MCF 10A (cell line): ENCODE results near the gene WFDC5. TPM values are rescaled to one million over a fixed set of nuclear protein-coding genes. Genes with fewer than 3 reads are reported as not detected.
"Not testable (repeated sequence)": the region's sequence is repeated elsewhere in the genome, so short reads cannot be mapped to it uniquely, and the experiment has no call there.

Experiments used
- BruUV-seq: library from RNA; stranded (reverse); fragments of 400-500 nt; replicated peaks from 2 replicates; lab custom pipeline; 2021; lab: Mats Ljungman, UMichigan
- CTCF ChIA-PET: fragments of 300-600 bp; sonication (Branson Sonifier 250); formaldehyde crosslinking; extraction: SDS; loops from one replicate; lab custom pipeline; 2021; ENCODE audit warnings: antibody characterized with exemption, inconsistent platforms; lab: Yijun Ruan, JAX
- POLR2A ChIA-PET: fragments of 300-600, 350-650 bp; sonication (Branson Sonifier 250); formaldehyde crosslinking; extraction: SDS; loops from one replicate; lab custom pipeline; 2020; ENCODE audit warnings: antibody characterized with exemption, inconsistent platforms; lab: Yijun Ruan, JAX
- DNase-seq: peaks from one replicate; pipeline ENCODE4 v3.0.0-alpha.2; 2018; ENCODE audit not compliant: unreplicated experiment
- H3K27ac Mint-ChIP-seq: one replicate; pipeline ENCODE4 v1.8.0; 2022; ENCODE audit warnings: mild to moderate bottlenecking, low read depth, mixed read lengths; ENCODE audit not compliant: unreplicated experiment
- H3K27me3 Mint-ChIP-seq: one replicate; pipeline ENCODE4 v1.8.0; 2022; ENCODE audit warnings: mixed read lengths; ENCODE audit not compliant: insufficient read depth, unreplicated experiment
- H3K36me3 Mint-ChIP-seq: one replicate; pipeline ENCODE4 v1.8.0; 2022; ENCODE audit warnings: mild to moderate bottlenecking, moderate library complexity, mixed read lengths; ENCODE audit not compliant: insufficient read depth, unreplicated experiment
- H3K4me1 Mint-ChIP-seq: one replicate; pipeline ENCODE4 v1.8.0; 2022; ENCODE audit warnings: mixed read lengths; ENCODE audit not compliant: insufficient read depth, unreplicated experiment
- H3K4me3 Mint-ChIP-seq: one replicate; pipeline ENCODE4 v1.8.0; 2022; ENCODE audit warnings: mild to moderate bottlenecking, moderate library complexity, mixed read lengths; ENCODE audit not compliant: unreplicated experiment
- H3K9me3 Mint-ChIP-seq: one replicate; pipeline ENCODE4 v1.8.0; 2022; ENCODE audit warnings: mixed read lengths; ENCODE audit not compliant: unreplicated experiment
- intact Hi-C: fragments of 100-400 bp; cut with micrococcal nuclease; formaldehyde crosslinking; loops from 2 replicates; pipeline ENCODE4 v1.14.1; 2022
- total RNA-seq: library from RNA; stranded (reverse); gene quantifications from 2 replicates; pipeline ENCODE4 v1.2.3, GENCODE V29; 2022
- TF ChIP-seq, protein P1 (sequence below): fragments of 200-600 bp; IDR thresholded peaks from one replicate; pipeline ENCODE4 v1.8.0; 2022; ENCODE audit warnings: antibody characterized with exemption, mild to moderate bottlenecking; ENCODE audit not compliant: unreplicated experiment

The WFDC5 gene
- total RNA-seq, 1 experiment from 2014 or later, result not detected

DNA sequence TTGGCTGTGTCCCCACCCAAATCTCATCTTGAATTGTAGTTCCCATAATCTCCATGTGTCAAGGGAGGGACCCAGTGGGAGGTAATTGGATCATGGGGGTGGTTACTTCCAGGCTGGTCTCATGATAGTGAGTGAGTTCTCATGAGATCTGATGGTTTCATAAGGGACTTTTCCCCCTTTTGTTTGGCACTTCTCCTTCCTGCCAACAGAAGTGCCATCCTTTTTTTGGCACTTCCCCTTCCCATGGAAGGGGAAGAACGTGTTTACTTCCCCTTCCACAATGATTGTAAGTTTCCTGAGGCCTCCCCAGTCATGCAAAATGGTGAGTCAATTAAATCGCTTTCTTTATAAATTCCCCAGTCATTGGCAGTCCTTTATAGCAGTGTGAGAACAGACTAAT lies 41.7 kb upstream of the WFDC5 start:
- BruUV-seq, result no TSS peak
- intact Hi-C loops, result no loop called here
- Mint-ChIP-seq H3K27ac (no peak overlapping the region), H3K9me3 (no peaks in the 10 kb centered on the region), H3K4me3 (no peak overlapping the region), H3K36me3 (no peaks in the 10 kb centered on the region), H3K27me3 (no peaks in the 10 kb centered on the region), H3K4me1 (peaks cover 11% of the 10 kb centered on the region)
- POLR2A ChIA-PET, result interaction anchor here (1.9 kb wide), 1 partner anchor 29 kb away, joined by 6 read pairs; no protein-coding TSS in a partner anchor
- DNase-seq, result no peak
- CTCF ChIA-PET, result interaction anchor here (0.6 to 1.6 kb wide), 4 partner anchors 17 to 155 kb away, joined by 3 to 13 read pairs (median 3); no protein-coding TSS in a partner anchor
- TF ChIP-seq, protein P1, sequence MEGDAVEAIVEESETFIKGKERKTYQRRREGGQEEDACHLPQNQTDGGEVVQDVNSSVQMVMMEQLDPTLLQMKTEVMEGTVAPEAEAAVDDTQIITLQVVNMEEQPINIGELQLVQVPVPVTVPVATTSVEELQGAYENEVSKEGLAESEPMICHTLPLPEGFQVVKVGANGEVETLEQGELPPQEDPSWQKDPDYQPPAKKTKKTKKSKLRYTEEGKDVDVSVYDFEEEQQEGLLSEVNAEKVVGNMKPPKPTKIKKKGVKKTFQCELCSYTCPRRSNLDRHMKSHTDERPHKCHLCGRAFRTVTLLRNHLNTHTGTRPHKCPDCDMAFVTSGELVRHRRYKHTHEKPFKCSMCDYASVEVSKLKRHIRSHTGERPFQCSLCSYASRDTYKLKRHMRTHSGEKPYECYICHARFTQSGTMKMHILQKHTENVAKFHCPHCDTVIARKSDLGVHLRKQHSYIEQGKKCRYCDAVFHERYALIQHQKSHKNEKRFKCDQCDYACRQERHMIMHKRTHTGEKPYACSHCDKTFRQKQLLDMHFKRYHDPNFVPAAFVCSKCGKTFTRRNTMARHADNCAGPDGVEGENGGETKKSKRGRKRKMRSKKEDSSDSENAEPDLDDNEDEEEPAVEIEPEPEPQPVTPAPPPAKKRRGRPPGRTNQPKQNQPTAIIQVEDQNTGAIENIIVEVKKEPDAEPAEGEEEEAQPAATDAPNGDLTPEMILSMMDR, result no peak

DNA sequence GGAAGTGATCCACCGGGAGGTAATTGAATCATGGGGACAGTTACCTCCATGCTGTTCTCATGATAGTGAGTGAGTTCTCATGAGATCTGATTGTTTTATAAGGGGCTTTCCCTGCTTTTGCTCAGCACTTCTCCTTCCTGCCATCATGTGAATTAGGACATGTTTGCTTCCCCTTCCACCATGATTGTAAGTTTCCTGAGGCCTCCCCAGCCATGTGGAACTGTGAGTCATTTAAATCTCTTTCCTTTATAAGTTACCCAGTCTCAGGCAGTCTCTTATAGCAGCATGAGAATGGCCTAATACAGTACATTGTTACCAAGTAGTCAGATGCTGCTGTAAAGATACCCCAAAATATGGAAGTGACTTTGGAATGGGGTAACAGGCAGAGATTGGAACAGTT lies 39.8 kb upstream of the WFDC5 start:
- CTCF ChIA-PET, result interaction anchor here (0.6 to 1.2 kb wide), 3 partner anchors 16 to 214 kb away, joined by 3 to 6 read pairs (median 3); no protein-coding TSS in a partner anchor
- H3K4me1 Mint-ChIP-seq, result peaks cover 11% of the 10 kb centered on the region
- BruUV-seq, intact Hi-C loops, DNase-seq, POLR2A ChIA-PET, H3K4me3 Mint-ChIP-seq, H3K9me3 Mint-ChIP-seq, H3K36me3 Mint-ChIP-seq, H3K27ac Mint-ChIP-seq: not testable (repeated sequence)
- peaks cover 15% of the 10 kb centered on the region for H3K27me3 Mint-ChIP-seq

DNA sequence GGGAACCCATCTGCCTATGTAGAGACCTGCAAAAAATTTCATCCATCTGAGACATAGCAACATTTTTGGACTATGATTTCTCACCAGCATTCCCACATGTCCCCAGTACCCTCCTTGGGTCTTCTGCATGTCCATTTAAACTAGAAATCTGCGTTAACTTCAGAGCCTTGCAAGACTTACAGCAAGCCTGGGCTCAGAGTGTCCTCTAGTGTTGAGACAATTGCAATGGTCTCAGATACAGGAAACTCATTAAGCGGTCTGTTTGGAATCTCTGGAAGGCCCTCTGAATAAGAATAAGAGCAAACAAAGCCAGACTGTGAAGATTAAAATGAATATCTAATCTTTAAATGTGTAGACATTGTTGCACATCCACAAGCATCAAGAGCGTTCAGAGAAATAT lies 39.2 kb upstream of the WFDC5 start:
- Mint-ChIP-seq H3K4me3 (no peak overlapping the region), H3K9me3 (no peaks in the 10 kb centered on the region), H3K27me3 (peaks cover 21% of the 10 kb centered on the region), H3K4me1 (peaks cover 11% of the 10 kb centered on the region), H3K27ac (no peak overlapping the region), H3K36me3 (no peaks in the 10 kb centered on the region)
- ChIA-PET CTCF (interaction anchor here (0.7 kb wide), 3 partner anchors 15 to 214 kb away, joined by 3 read pairs; no protein-coding TSS in a partner anchor), POLR2A (interaction anchor here (0.6 kb wide), 1 partner anchor 179 kb away, joined by 3 read pairs; no protein-coding TSS in a partner anchor)
- DNase-seq, result no peak
- BruUV-seq, result no TSS peak
- intact Hi-C loops, result no loop called here
- TF ChIP-seq, protein P1, result no peak

DNA sequence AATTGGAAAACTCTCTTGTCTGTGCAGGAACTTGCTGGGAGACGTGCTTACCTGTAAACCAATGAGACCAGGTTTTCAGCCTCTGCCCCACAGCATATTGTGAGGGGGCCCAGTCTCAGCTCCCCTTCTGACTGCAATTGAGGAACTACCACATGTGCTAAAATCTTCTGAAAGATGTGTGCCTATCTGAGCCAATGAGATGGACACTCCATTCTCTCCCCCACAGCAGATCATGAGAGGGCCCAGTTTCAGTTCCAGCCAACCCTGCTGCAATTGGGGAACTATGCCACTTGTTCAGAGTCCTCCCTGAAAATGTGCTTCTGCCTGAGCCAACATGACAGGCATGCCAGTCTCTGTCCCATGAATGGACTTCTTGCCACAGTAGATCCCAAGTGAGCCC lies 38.8 kb upstream of the WFDC5 start:
- TF ChIP-seq, protein P1, result no peak
- CTCF ChIA-PET, result interaction anchor here (0.7 to 1.1 kb wide), 4 partner anchors 9 to 142 kb away, joined by 3 to 6 read pairs (median 3); no protein-coding TSS in a partner anchor
- H3K9me3 Mint-ChIP-seq, result no peaks in the 10 kb centered on the region
- BruUV-seq, result no TSS peak
- intact Hi-C loops, result no loop called here
- no peak overlapping the region for H3K27ac Mint-ChIP-seq
- H3K36me3 Mint-ChIP-seq, result no peaks in the 10 kb centered on the region
- no peak overlapping the region for H3K4me3 Mint-ChIP-seq
- peaks cover 25% of the 10 kb centered on the region for H3K27me3 Mint-ChIP-seq
- H3K4me1 Mint-ChIP-seq, result peaks cover 11% of the 10 kb centered on the region
- POLR2A ChIA-PET, result interaction anchor here (0.6 to 1.1 kb wide), 2 partner anchors 10 to 180 kb away, joined by 3 read pairs; no protein-coding TSS in a partner anchor
- DNase-seq, result no peak
